Measurements from ENCODE around the gene CACNA1I. TPM values are rescaled to one million over a fixed set of nuclear protein-coding genes. Genes with fewer than 3 reads are reported as not detected.

The CACNA1I gene
- total RNA-seq, 1 experiment from 2014 or later = 0.02 TPM

- H3K4me3 Mint-ChIP-seq (ENCODE audit: unreplicated experiment) = no peak overlapping the region
- no peaks in the 10 kb centered on the region for H3K4me1 Mint-ChIP-seq (ENCODE audit: insufficient read depth, unreplicated experiment)
- peaks cover 5% of the 10 kb centered on the region for H3K36me3 Mint-ChIP-seq (ENCODE audit: insufficient read depth, unreplicated experiment)
- ChIA-PET POLR2A (no interaction called here), CTCF (interaction anchor here (0.6 kb wide), 1 partner anchor 159 kb away, joined by 4 read pairs; no protein-coding TSS in a partner anchor)
- H3K27me3 Mint-ChIP-seq (ENCODE audit: insufficient read depth, unreplicated experiment) = peaks cover 37% of the 10 kb centered on the region
- TF ChIP-seq CTCF (IDR thresholded peaks at IDR 0.05; ENCODE audit: unreplicated experiment) = no peak
- intact Hi-C loops (cut with micrococcal nuclease) = no loop called here
- no peaks in the 10 kb centered on the region for H3K9me3 Mint-ChIP-seq (ENCODE audit: unreplicated experiment)
- DNase-seq (ENCODE audit: unreplicated experiment) = no peak
- BruUV-seq (replicated peaks) = no TSS peak
- H3K27ac Mint-ChIP-seq (ENCODE audit: low read depth, unreplicated experiment) = no peak overlapping the region
These were observed 83.2 kb downstream of the CACNA1I start for GRCh38 chr22:39653787-39654077.

GRCh38 chr22:39654131-39654926, 83.8 kb downstream of the CACNA1I start:
- peaks cover 5% of the 10 kb centered on the region for H3K36me3 Mint-ChIP-seq (ENCODE audit: insufficient read depth, unreplicated experiment)
- no peak for TF ChIP-seq CTCF (IDR thresholded peaks at IDR 0.05; ENCODE audit: unreplicated experiment)
- H3K4me3 Mint-ChIP-seq (ENCODE audit: unreplicated experiment) = no peak overlapping the region
- no peak for DNase-seq (ENCODE audit: unreplicated experiment)
- peaks cover 40% of the 10 kb centered on the region for H3K27me3 Mint-ChIP-seq (ENCODE audit: insufficient read depth, unreplicated experiment)
- no peaks in the 10 kb centered on the region for H3K9me3 Mint-ChIP-seq (ENCODE audit: unreplicated experiment)
- ChIA-PET CTCF (interaction anchor here (0.6 kb wide), 1 partner anchor 160 kb away, joined by 4 read pairs; no protein-coding TSS in a partner anchor), POLR2A (no interaction called here)
- H3K4me1 Mint-ChIP-seq (ENCODE audit: insufficient read depth, unreplicated experiment) = no peaks in the 10 kb centered on the region
- H3K27ac Mint-ChIP-seq (ENCODE audit: low read depth, unreplicated experiment) = no peak overlapping the region
- BruUV-seq (replicated peaks) = no TSS peak
- intact Hi-C loops (cut with micrococcal nuclease) = no loop called here

- ChIA-PET POLR2A (no interaction called here), CTCF (no interaction called here)
- no peak overlapping the region for H3K27ac Mint-ChIP-seq (ENCODE audit: low read depth, unreplicated experiment)
- no peaks in the 10 kb centered on the region for H3K4me1 Mint-ChIP-seq (ENCODE audit: insufficient read depth, unreplicated experiment)
- intact Hi-C loops (cut with micrococcal nuclease) = no loop called here
- H3K36me3 Mint-ChIP-seq (ENCODE audit: insufficient read depth, unreplicated experiment) = peaks cover 5% of the 10 kb centered on the region
- DNase-seq (ENCODE audit: unreplicated experiment) = no peak
- H3K4me3 Mint-ChIP-seq (ENCODE audit: unreplicated experiment) = no peak overlapping the region
- no peaks in the 10 kb centered on the region for H3K9me3 Mint-ChIP-seq (ENCODE audit: unreplicated experiment)
- H3K27me3 Mint-ChIP-seq (ENCODE audit: insufficient read depth, unreplicated experiment) = peaks cover 47% of the 10 kb centered on the region
- TF ChIP-seq CTCF (IDR thresholded peaks at IDR 0.05; ENCODE audit: unreplicated experiment) = no peak
- BruUV-seq (replicated peaks) = no TSS peak
These were observed 84.5 kb downstream of the CACNA1I start for GRCh38 chr22:39655004-39655579.

GRCh38 chr22:39655831-39656230, 85.3 kb downstream of the CACNA1I start:
- no peak for DNase-seq (ENCODE audit: unreplicated experiment)
- Mint-ChIP-seq H3K36me3 (ENCODE audit: insufficient read depth, unreplicated experiment) (no peaks in the 10 kb centered on the region), H3K4me1 (ENCODE audit: insufficient read depth, unreplicated experiment) (no peaks in the 10 kb centered on the region), H3K4me3 (ENCODE audit: unreplicated experiment) (no peak overlapping the region), H3K9me3 (ENCODE audit: unreplicated experiment) (no peaks in the 10 kb centered on the region), H3K27me3 (ENCODE audit: insufficient read depth, unreplicated experiment) (peaks cover 48% of the 10 kb centered on the region), H3K27ac (ENCODE audit: low read depth, unreplicated experiment) (no peak overlapping the region)
- ChIA-PET POLR2A (no interaction called here), CTCF (interaction anchor here (0.6 kb wide), 1 partner anchor 369 kb away, joined by 3 read pairs; no protein-coding TSS in a partner anchor)
- intact Hi-C loops (cut with micrococcal nuclease) = no loop called here
- no peak for TF ChIP-seq CTCF (IDR thresholded peaks at IDR 0.05; ENCODE audit: unreplicated experiment)
- no TSS peak for BruUV-seq (replicated peaks)

Data from MCF 10A (cell line).